ENCODE data around the gene GJB4. TPM values are rescaled to one million over a fixed set of nuclear protein-coding genes. Genes with fewer than 3 reads are reported as not detected.
A peak's percentile ranks its signal among the peaks of the same experiment; 100 is the strongest.

Gene GJB4
- total RNA-seq, 1 donor = not detected

GRCh38 chr1:34750610-34751009 lies 8.9 kb upstream of the GJB4 start:
- Histone ChIP-seq H3K4me1 (ENCODE audit: insufficient read depth, low read length) (no peaks in the 10 kb centered on the region), H3K27me3 (ENCODE audit: insufficient read depth, low read length) (no peaks in the 10 kb centered on the region), H3K27ac (ENCODE audit: low read depth, low read length) (no peak overlapping the region), H3K4me2 (ENCODE audit: insufficient read depth, low read length) (no peak overlapping the region), H3K36me3 (ENCODE audit: insufficient read depth, low read length) (no peaks in the 10 kb centered on the region), H2AFZ (ENCODE audit: low read length) (no peak overlapping the region), H4K20me1 (ENCODE audit: insufficient read depth, low read length) (no peaks in the 10 kb centered on the region), H3K4me3 (ENCODE audit: insufficient read depth, low read length) (no peak overlapping the region), H3K79me2 (ENCODE audit: insufficient read depth, low read length) (no peaks in the 10 kb centered on the region), H3K9me3 (ENCODE audit: low read depth, low read length) (no peaks in the 10 kb centered on the region)
- peak; percentile 49 for DNase-seq (ENCODE audit: insufficient read length, low spot score, missing footprints)
- no peak for TF ChIP-seq CTCF (IDR thresholded peaks at IDR 0.05; ENCODE audit: extremely low read depth, low read depth, low read length)

- no peak for TF ChIP-seq CTCF (IDR thresholded peaks at IDR 0.05; ENCODE audit: extremely low read depth, low read depth, low read length)
- no peak for DNase-seq (ENCODE audit: insufficient read length, low spot score, missing footprints)
- Histone ChIP-seq H3K4me2 (ENCODE audit: insufficient read depth, low read length) (no peak overlapping the region), H3K9me3 (ENCODE audit: low read depth, low read length) (no peaks in the 10 kb centered on the region), H3K4me1 (ENCODE audit: insufficient read depth, low read length) (no peaks in the 10 kb centered on the region), H3K36me3 (ENCODE audit: insufficient read depth, low read length) (no peaks in the 10 kb centered on the region), H2AFZ (ENCODE audit: low read length) (no peak overlapping the region), H4K20me1 (ENCODE audit: insufficient read depth, low read length) (no peaks in the 10 kb centered on the region), H3K27ac (ENCODE audit: low read depth, low read length) (no peak overlapping the region), H3K79me2 (ENCODE audit: insufficient read depth, low read length) (no peaks in the 10 kb centered on the region), H3K4me3 (ENCODE audit: insufficient read depth, low read length) (no peak overlapping the region), H3K27me3 (ENCODE audit: insufficient read depth, low read length) (no peaks in the 10 kb centered on the region)
Observed at GRCh38 chr1:34753163-34753562, 6.4 kb upstream of the GJB4 start.

- no peak within 1 kb of the TSS for H2AFZ ChIP-seq (ENCODE audit: low read length)
- no peak within 1 kb of the TSS for H3K4me3 ChIP-seq (ENCODE audit: insufficient read depth, low read length)
- H3K4me2 ChIP-seq (ENCODE audit: insufficient read depth, low read length) = no peak within 1 kb of the TSS
- no peaks in the 10 kb centered on the region for H3K79me2 ChIP-seq (ENCODE audit: insufficient read depth, low read length)
- no peak for TF ChIP-seq CTCF (IDR thresholded peaks at IDR 0.05; ENCODE audit: extremely low read depth, low read depth, low read length)
- H3K4me1 ChIP-seq (ENCODE audit: insufficient read depth, low read length) = no peaks in the 10 kb centered on the region
- no peak for DNase-seq (ENCODE audit: insufficient read length, low spot score, missing footprints)
- H3K9me3 ChIP-seq (ENCODE audit: low read depth, low read length) = no peaks in the 10 kb centered on the region
- H3K27ac ChIP-seq (ENCODE audit: low read depth, low read length) = no peak within 1 kb of the TSS
- H3K27me3 ChIP-seq (ENCODE audit: insufficient read depth, low read length) = no peaks in the 10 kb centered on the region
- H3K36me3 ChIP-seq (ENCODE audit: insufficient read depth, low read length) = no peaks in the 10 kb centered on the region
- no peaks in the 10 kb centered on the region for H4K20me1 ChIP-seq (ENCODE audit: insufficient read depth, low read length)
Observed at GRCh38 chr1:34754964-34755637, 4.4 kb upstream of the GJB4 start, which contains the start of gene GJB5. TSS of gene GJB5 (plus strand) at chr1:34755047. CDS start at chr1:34757331, 2,284 bp downstream.

GRCh38 chr1:34755961-34756360 lies 3.6 kb upstream of the GJB4 start:
- no peaks in the 10 kb centered on the region for H3K27me3 ChIP-seq (ENCODE audit: insufficient read depth, low read length)
- no peaks in the 10 kb centered on the region for H3K79me2 ChIP-seq (ENCODE audit: insufficient read depth, low read length)
- no peak overlapping the region for H2AFZ ChIP-seq (ENCODE audit: low read length)
- no peaks in the 10 kb centered on the region for H4K20me1 ChIP-seq (ENCODE audit: insufficient read depth, low read length)
- H3K27ac ChIP-seq (ENCODE audit: low read depth, low read length) = no peak overlapping the region
- TF ChIP-seq CTCF (IDR thresholded peaks at IDR 0.05; ENCODE audit: extremely low read depth, low read depth, low read length) = no peak
- DNase-seq (ENCODE audit: insufficient read length, low spot score, missing footprints) = peak; percentile 66
- no peaks in the 10 kb centered on the region for H3K36me3 ChIP-seq (ENCODE audit: insufficient read depth, low read length)
- H3K4me1 ChIP-seq (ENCODE audit: insufficient read depth, low read length) = no peaks in the 10 kb centered on the region
- no peak overlapping the region for H3K4me2 ChIP-seq (ENCODE audit: insufficient read depth, low read length)
- no peaks in the 10 kb centered on the region for H3K9me3 ChIP-seq (ENCODE audit: low read depth, low read length)
- H3K4me3 ChIP-seq (ENCODE audit: insufficient read depth, low read length) = no peak overlapping the region
